ENCODE data around the gene NRG3.

- no peak for TF ChIP-seq POLR2A (IDR thresholded peaks at IDR 0.05)
- no peak for TF ChIP-seq CTCF (IDR thresholded peaks at IDR 0.05)
- TF ChIP-seq POLR2AphosphoS5 (IDR thresholded peaks at IDR 0.05) = no peak
- TF ChIP-seq EP300 (IDR thresholded peaks at IDR 0.05; ENCODE audit: low read depth) = no peak
Measured at GRCh38 chr10:81885491-81885890, 10.5 kb downstream of the NRG3 start.

Measured in transverse colon (tissue), 4 donors.